HCT116 (cell line): ENCODE results near the gene EMP2. TPM values are rescaled to one million over a fixed set of nuclear protein-coding genes. Genes with fewer than 3 reads are reported as not detected.

Experiments
- ATAC-seq: fragments of 200-7000 bp; cut with Tn5 transposase; 2 replicates; pipeline ENCODE4 v1.9.1; 2020; ENCODE audit warnings: mild to moderate bottlenecking, moderate library complexity
- BruUV-seq: library from RNA; stranded (reverse); fragments of 400-500 nt; replicated peaks from 2 replicates; lab custom pipeline; 2021; lab: Mats Ljungman, UMichigan
- CTCF ChIA-PET: fragments of 300-600 bp; sonication (Branson Sonifier 250); formaldehyde crosslinking; loops from one replicate; lab custom pipeline; 2021; ENCODE audit warnings: antibody characterized with exemption; lab: Charles Lee
- POLR2A ChIA-PET: fragments of 300-600, 350-600 bp; sonication (Branson Sonifier 250); formaldehyde crosslinking; loops from one replicate; lab custom pipeline; 2021; ENCODE audit warnings: antibody characterized with exemption; lab: Charles Lee
- RAD21 ChIA-PET, 2 experiments: fragments of 300-600 bp; sonication (Branson Sonifier 250); formaldehyde crosslinking; loops; one replicate each; lab custom pipeline; 2023; ENCODE audit warnings: low total read pairs in 2 of 2; ENCODE audit not compliant: uncharacterized antibody in 2 of 2, unreplicated experiment in 2 of 2, low non-redundant PET in 1 of 2; lab: Charles Lee
- DNase-seq: peaks from one replicate; pipeline ENCODE4 v3.0.0-alpha.2; 2010; ENCODE audit warnings: low read depth, low spot score
- H2AFZ ChIP-seq: fragments of 200-600 bp; shearing (Covaris generic), sonication (generic); 2 replicates; pipeline ENCODE4 v1.6.1; 2017; ENCODE audit warnings: low read depth, mixed run types, mixed read lengths, antibody characterized with exemption, low read length; ENCODE audit not compliant: poor library complexity, severe bottlenecking
- H3K27ac ChIP-seq: 2 replicates; pipeline ENCODE4 v1.5.1; 2012; ENCODE audit warnings: low read depth, low read length
- H3K27me3 ChIP-seq: fragments of 200-600 bp; sonication (generic); 2 replicates; pipeline ENCODE4 v1.6.1; 2016; ENCODE audit warnings: mixed run types, low read length, mixed read lengths; ENCODE audit not compliant: insufficient read depth
- H3K36me3 ChIP-seq, 2 experiments: fragments of 200-500 bp in 1 of 2; fragments of 200-600 bp in 1 of 2; sonication (Bioruptor generic) in 1 of 2; sonication (generic) in 1 of 2; 2 replicates each; pipeline versions ENCODE4 v1.5.1 to v1.6.1; 2014 to 2016; ENCODE audit warnings: low read length in 2 of 2, inconsistent platforms in 1 of 2, mixed read lengths in 1 of 2, mixed run types in 1 of 2; ENCODE audit not compliant: insufficient read depth in 2 of 2, control insufficient read depth in 1 of 2
- H3K4me1 ChIP-seq, 2 experiments: fragments of 200-600 bp in 1 of 2; sonication (generic) in 1 of 2; 2 replicates each; pipeline versions ENCODE4 v1.5.1 to v1.6.1; 2012 to 2017; ENCODE audit warnings: low read length in 2 of 2, inconsistent platforms in 1 of 2, mild to moderate bottlenecking in 1 of 2, mixed read lengths in 1 of 2, mixed run types in 1 of 2, moderate library complexity in 1 of 2; ENCODE audit not compliant: insufficient read depth in 2 of 2, control insufficient read depth in 1 of 2
- H3K4me2 ChIP-seq: fragments of 200-600 bp; sonication (generic); 2 replicates; pipeline ENCODE4 v1.6.1; 2017; ENCODE audit warnings: mixed run types, low read length, mixed read lengths
- H3K4me3 ChIP-seq, 2 experiments: fragments of 200-600 bp in 1 of 2; sonication (generic) in 1 of 2; replicated peaks in 1 of 2; 2 replicates each; pipeline ENCODE4 v1.5.1; 2011 to 2016; ENCODE audit warnings: low read length in 2 of 2, control low read depth in 1 of 2, low read depth in 1 of 2, mild to moderate bottlenecking in 1 of 2, mixed read lengths in 1 of 2, mixed run types in 1 of 2
- H3K79me2 ChIP-seq: fragments of 200-600 bp; sonication (generic); 2 replicates; pipeline ENCODE4 v1.6.1; 2017; ENCODE audit warnings: mild to moderate bottlenecking, mixed run types, low read length, moderate library complexity, mixed read lengths; ENCODE audit not compliant: insufficient read depth
- H3K9ac ChIP-seq: fragments of 200-600 bp; sonication (generic); 2 replicates; pipeline ENCODE4 v1.6.1; 2016; ENCODE audit warnings: low read length, mixed read lengths
- H3K9me2 ChIP-seq: fragments of 200-600 bp; sonication (generic), shearing (Covaris generic); 2 replicates; pipeline ENCODE4 v1.6.1; 2017; ENCODE audit warnings: mixed run types, mild to moderate bottlenecking, moderate library complexity; ENCODE audit not compliant: insufficient read depth
- H3K9me3 ChIP-seq, 2 experiments: fragments of 200-500 bp in 1 of 2; fragments of 200-600 bp in 1 of 2; sonication (Bioruptor generic) in 1 of 2; sonication (generic) in 1 of 2; 2 replicates each; pipeline ENCODE4 v1.6.1; 2014 to 2017; ENCODE audit warnings: low read length in 2 of 2, mixed read lengths in 2 of 2, inconsistent platforms in 1 of 2, low read depth in 1 of 2, mild to moderate bottlenecking in 1 of 2, mixed run types in 1 of 2, moderate library complexity in 1 of 2; ENCODE audit not compliant: control insufficient read depth in 1 of 2, insufficient read depth in 1 of 2
- H4K20me1 ChIP-seq: fragments of 200-600 bp; sonication (generic), shearing (Covaris generic); 2 replicates; pipeline ENCODE4 v1.6.1; 2017; ENCODE audit warnings: mixed run types, mild to moderate bottlenecking, moderate library complexity; ENCODE audit not compliant: insufficient read depth
- CEBPB ChIP-seq: IDR thresholded peaks from 2 replicates; pipeline ENCODE4 v1.6.1; 2012; ENCODE audit warnings: low read depth
- CTCF ChIP-seq, 3 experiments: fragments of 200-600 bp in 1 of 3; sonication (generic) in 1 of 3; IDR thresholded peaks in 2 of 3; conservative IDR thresholded peaks in 1 of 3; 2 replicates each; pipeline ENCODE4 v1.5.1; 2012 to 2017; ENCODE audit warnings: low read depth in 2 of 3, low read length in 2 of 3, antibody characterized with exemption in 1 of 3, borderline replicate concordance in 1 of 3, control low read depth in 1 of 3, mild to moderate bottlenecking in 1 of 3, mixed read lengths in 1 of 3, mixed run types in 1 of 3, moderate library complexity in 1 of 3; ENCODE audit not compliant: insufficient read depth in 1 of 3
- EZH2 ChIP-seq: fragments of 200-600 bp; sonication (generic); IDR thresholded peaks from 2 replicates; pipeline ENCODE4 v1.6.1; 2017; ENCODE audit warnings: antibody characterized with exemption, mixed run types
- EZH2phosphoT487 ChIP-seq: fragments of 200-600 bp; IDR thresholded peaks from 2 replicates; pipeline ENCODE4 v1.6.1; 2018; ENCODE audit warnings: antibody characterized with exemption, borderline replicate concordance
- FOSL1 ChIP-seq: IDR thresholded peaks from 2 replicates; pipeline ENCODE4 v1.6.1; 2012; ENCODE audit warnings: low read depth
- JUND ChIP-seq: IDR thresholded peaks from 2 replicates; pipeline ENCODE4 v1.6.1; 2012
- POLR2A ChIP-seq: IDR thresholded peaks from 2 replicates; pipeline ENCODE4 v1.7.0; 2011; ENCODE audit warnings: borderline replicate concordance; ENCODE audit not compliant: insufficient read depth, insufficient read length; ENCODE audit errors: extremely low read depth
- REST ChIP-seq: IDR thresholded peaks from 2 replicates; pipeline ENCODE4 v1.6.1; 2012; ENCODE audit warnings: low read depth
- SIN3A ChIP-seq: IDR thresholded peaks from 2 replicates; pipeline ENCODE4 v1.6.1; 2012; ENCODE audit warnings: low read depth
- SP1 ChIP-seq: IDR thresholded peaks from 2 replicates; pipeline ENCODE4 v1.6.1; 2012; ENCODE audit warnings: low read depth
- SRF ChIP-seq: IDR thresholded peaks from 2 replicates; pipeline ENCODE4 v1.6.1; 2012; ENCODE audit warnings: low read depth
- YY1 ChIP-seq: IDR thresholded peaks from 2 replicates; pipeline ENCODE4 v1.6.1; 2011; ENCODE audit warnings: low read length, low read depth, moderate library complexity, mild to moderate bottlenecking; ENCODE audit not compliant: insufficient replicate concordance; ENCODE audit errors: extremely low read depth
- ZFX ChIP-seq: fragments of 450-650 bp; IDR thresholded peaks from 2 replicates; pipeline ENCODE4 v1.6.1; 2017
- intact Hi-C: fragments of 100-400 bp; cut with micrococcal nuclease; formaldehyde crosslinking; loops from 2 replicates; pipeline ENCODE4 v1.10.0; 2022
- total RNA-seq: library from RNA; stranded (reverse); gene quantifications from one replicate; pipeline ENCODE4 v1.2.1, GENCODE V29; 2021; ENCODE audit not compliant: unreplicated experiment
- TF ChIP-seq, protein P1 (sequence below): IDR thresholded peaks from 2 replicates; pipeline ENCODE4 v1.6.1; 2012
- TF ChIP-seq, protein P2 (sequence below): IDR thresholded peaks from 2 replicates; pipeline ENCODE4 v1.6.1; 2011; ENCODE audit warnings: mild to moderate bottlenecking, low read length, moderate library complexity; ENCODE audit not compliant: insufficient replicate concordance; ENCODE audit errors: extremely low read depth

EMP2 gene
- total RNA-seq, 1 experiment from 2014 or later = 32.6 TPM

- no peak for DNase-seq
- POLR2A ChIA-PET = no interaction called here
- no TSS peak for BruUV-seq
Observed at GRCh38 chr16:10589109-10589508, 8.7 kb upstream of the EMP2 start.

More at GRCh38 chr16:10589109-10589508, 8.7 kb upstream of the EMP2 start:
- Histone ChIP-seq H2AFZ (no peak overlapping the region), H3K79me2 (no peaks in the 10 kb centered on the region), H3K4me1 (peaks cover under 1 to 2% of the 10 kb centered on the region in 2 experiments), H3K9me2 (no peaks in the 10 kb centered on the region), H3K4me3 (no peak overlapping the region), H3K27me3 (0 out of 2 replicates have a peak, but pooled peaks cover 4% of the 10 kb centered on the region), H3K9me3 (no peaks in the 10 kb centered on the region), H3K4me2 (no peak overlapping the region), H3K9ac (no peak overlapping the region), H3K27ac (no peak overlapping the region), H3K36me3 (no peaks in the 10 kb centered on the region), H4K20me1 (no peaks in the 10 kb centered on the region)
- CTCF ChIA-PET = no interaction called here
- ATAC-seq = no peak
- intact Hi-C loops = no loop called here
- RAD21 ChIA-PET = no interaction called here
- TF ChIP-seq SRF = no peak
- no peak for TF ChIP-seq REST
- TF ChIP-seq CEBPB = no peak
- no peak for TF ChIP-seq POLR2A
- TF ChIP-seq SP1 = no peak
- TF ChIP-seq EZH2 = no peak
- TF ChIP-seq SIN3A = no peak
- no peak for TF ChIP-seq JUND
- no peak for TF ChIP-seq FOSL1
- no peak for TF ChIP-seq EZH2phosphoT487
- TF ChIP-seq, protein P1, sequence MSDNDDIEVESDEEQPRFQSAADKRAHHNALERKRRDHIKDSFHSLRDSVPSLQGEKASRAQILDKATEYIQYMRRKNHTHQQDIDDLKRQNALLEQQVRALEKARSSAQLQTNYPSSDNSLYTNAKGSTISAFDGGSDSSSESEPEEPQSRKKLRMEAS = no peak
- TF ChIP-seq, protein P2, sequence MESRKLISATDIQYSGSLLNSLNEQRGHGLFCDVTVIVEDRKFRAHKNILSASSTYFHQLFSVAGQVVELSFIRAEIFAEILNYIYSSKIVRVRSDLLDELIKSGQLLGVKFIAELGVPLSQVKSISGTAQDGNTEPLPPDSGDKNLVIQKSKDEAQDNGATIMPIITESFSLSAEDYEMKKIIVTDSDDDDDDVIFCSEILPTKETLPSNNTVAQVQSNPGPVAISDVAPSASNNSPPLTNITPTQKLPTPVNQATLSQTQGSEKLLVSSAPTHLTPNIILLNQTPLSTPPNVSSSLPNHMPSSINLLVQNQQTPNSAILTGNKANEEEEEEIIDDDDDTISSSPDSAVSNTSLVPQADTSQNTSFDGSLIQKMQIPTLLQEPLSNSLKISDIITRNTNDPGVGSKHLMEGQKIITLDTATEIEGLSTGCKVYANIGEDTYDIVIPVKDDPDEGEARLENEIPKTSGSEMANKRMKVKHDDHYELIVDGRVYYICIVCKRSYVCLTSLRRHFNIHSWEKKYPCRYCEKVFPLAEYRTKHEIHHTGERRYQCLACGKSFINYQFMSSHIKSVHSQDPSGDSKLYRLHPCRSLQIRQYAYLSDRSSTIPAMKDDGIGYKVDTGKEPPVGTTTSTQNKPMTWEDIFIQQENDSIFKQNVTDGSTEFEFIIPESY = no peak
- TF ChIP-seq ZFX = no peak
- no peak for TF ChIP-seq CTCF (IDR thresholded peaks at IDR 0.05 in 2 of 3, conservative IDR thresholded peaks at IDR 0.05 in 1 of 3; ENCODE audit: borderline replicate concordance in 1 of 3, insufficient read depth in 1 of 3, low read depth in 2 of 3, low read length in 2 of 3)
- TF ChIP-seq YY1 = no peak
